HUES64 (cell line): ENCODE measurements around the gene GRIN2A.

Experiments used
- H3K27ac ChIP-seq: 2 replicates; pipeline ENCODE4 v1.7.0; 2013; ENCODE audit warnings: low read depth, low read length, inconsistent platforms
- H3K27me3 ChIP-seq: 2 replicates; pipeline ENCODE4 v1.6.1; 2013; ENCODE audit warnings: mild to moderate bottlenecking, low read length; ENCODE audit not compliant: insufficient read depth
- H3K36me3 ChIP-seq: 2 replicates; pipeline ENCODE4 v1.6.1; 2013; ENCODE audit warnings: mild to moderate bottlenecking, low read length; ENCODE audit not compliant: insufficient read depth
- H3K4me1 ChIP-seq: 2 replicates; pipeline ENCODE4 v1.6.1; 2013; ENCODE audit warnings: mild to moderate bottlenecking, low read length, moderate library complexity; ENCODE audit not compliant: insufficient read depth
- H3K4me3 ChIP-seq: 2 replicates; pipeline ENCODE4 v1.5.1; 2013; ENCODE audit warnings: mild to moderate bottlenecking, low read length, moderate library complexity
- H3K9ac ChIP-seq: 2 replicates; pipeline ENCODE4 v1.6.1; 2013; ENCODE audit warnings: mild to moderate bottlenecking, low read depth, low read length
- H3K9me3 ChIP-seq: 2 replicates; pipeline ENCODE4 v1.6.1; 2013; ENCODE audit warnings: low read depth, low read length; ENCODE audit not compliant: insufficient read depth
- WGBS: fragments of 150-250, 120-280 bp; methylation state at CpG from one replicate; pipeline ENCODE4 v1.1.7; 2013; ENCODE audit warnings: missing lambda C conversion rate; 5-methylcytosine and 5-hydroxymethylcytosine counted together

The GRIN2A gene

GRCh38 chr16:10001258-10001775 is 180.9 kb downstream of the GRIN2A start:
- 70% methylated on average over 2 of the region's 2 CpGs for WGBS
- H3K4me1 ChIP-seq = no peaks in the 10 kb centered on the region
- no peak overlapping the region for H3K4me3 ChIP-seq
- H3K36me3 ChIP-seq = no peaks in the 10 kb centered on the region
- no peak overlapping the region for H3K9ac ChIP-seq
- H3K9me3 ChIP-seq = 0 out of 2 replicates have a peak, but pooled peaks cover 4% of the 10 kb centered on the region
- H3K27me3 ChIP-seq = no peaks in the 10 kb centered on the region
- no peak overlapping the region for H3K27ac ChIP-seq

- Histone ChIP-seq H3K9ac (no peak overlapping the region), H3K27me3 (no peaks in the 10 kb centered on the region), H3K9me3 (no peaks in the 10 kb centered on the region), H3K4me1 (no peaks in the 10 kb centered on the region), H3K36me3 (no peaks in the 10 kb centered on the region), H3K27ac (no peak overlapping the region), H3K4me3 (no peak overlapping the region)
- 73% methylated on average over 5 of the region's 5 CpGs for WGBS
Measured at GRCh38 chr16:9996221-9996620, 186.0 kb downstream of the GRIN2A start.

DNA sequence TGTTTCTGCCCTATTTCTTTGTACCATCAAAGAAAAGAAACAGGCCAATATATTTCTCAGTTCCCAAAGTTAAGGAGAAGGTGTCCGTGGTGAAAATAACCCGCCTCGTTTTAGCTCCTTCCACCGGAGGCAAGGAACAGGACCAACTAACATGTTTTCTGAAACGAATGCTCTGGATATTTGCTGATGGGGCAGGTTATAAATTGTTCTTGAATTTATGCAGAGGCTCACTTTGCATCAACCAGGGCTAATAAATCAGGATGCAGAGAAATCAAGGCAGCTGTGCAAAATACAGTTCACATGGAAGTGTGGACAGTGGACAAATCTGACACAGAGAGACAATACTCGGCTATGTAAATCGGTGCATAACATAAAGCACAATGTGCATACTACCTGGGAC is 189.8 kb downstream of the GRIN2A start:
- 91% methylated on average over 7 of the region's 7 CpGs for WGBS
- H3K9me3 ChIP-seq = no peaks in the 10 kb centered on the region
- no peak overlapping the region for H3K27ac ChIP-seq
- no peaks in the 10 kb centered on the region for H3K4me1 ChIP-seq
- no peak overlapping the region for H3K9ac ChIP-seq
- H3K4me3 ChIP-seq = no peak overlapping the region
- H3K27me3 ChIP-seq = no peaks in the 10 kb centered on the region
- H3K36me3 ChIP-seq = no peaks in the 10 kb centered on the region

GRCh38 chr16:9980981-9981380 is 201.2 kb downstream of the GRIN2A start:
- H3K9me3 ChIP-seq = no peaks in the 10 kb centered on the region
- H3K27me3 ChIP-seq = no peaks in the 10 kb centered on the region
- no peak overlapping the region for H3K4me3 ChIP-seq
- peaks cover 7% of the 10 kb centered on the region; the same call in 1 of the 2 replicates for H3K4me1 ChIP-seq
- 0% methylated on average over 1 of the region's 1 CpG for WGBS
- H3K9ac ChIP-seq = no peak overlapping the region
- H3K36me3 ChIP-seq = no peaks in the 10 kb centered on the region
- H3K27ac ChIP-seq = no peak overlapping the region

DNA sequence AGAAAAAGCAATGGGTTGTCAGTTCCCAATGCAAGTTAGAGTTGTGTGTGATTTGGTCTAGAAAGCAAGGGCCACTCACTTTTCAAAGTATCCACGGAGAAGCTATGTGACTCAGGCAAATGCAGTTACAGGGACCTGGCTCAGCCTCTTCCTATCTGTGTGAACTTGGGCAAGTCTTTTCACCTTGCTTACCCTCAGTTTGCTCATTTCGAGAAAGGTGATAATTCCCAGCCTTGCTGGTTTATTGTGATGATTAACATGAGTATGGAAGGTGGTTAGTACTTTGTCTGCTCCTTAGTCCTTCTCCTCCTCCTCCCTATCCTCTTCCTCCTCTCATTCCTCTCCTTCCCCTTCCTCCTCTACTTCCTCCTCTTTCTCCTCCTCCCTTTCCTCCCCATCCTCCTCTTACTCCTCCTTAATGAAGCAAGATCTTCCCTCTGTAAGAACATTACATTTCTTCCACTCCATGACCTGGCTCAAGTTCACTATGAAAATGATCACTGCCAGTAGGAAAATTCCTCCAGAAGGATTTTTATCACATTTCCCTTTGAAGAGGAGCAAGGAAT is 204.0 kb downstream of the GRIN2A start:
- Histone ChIP-seq H3K9me3 (0 out of 2 replicates have a peak, but pooled peaks cover 2% of the 10 kb centered on the region), H3K4me3 (no peak overlapping the region)
- 68% methylated on average over 2 of the region's 2 CpGs for WGBS

DNA sequence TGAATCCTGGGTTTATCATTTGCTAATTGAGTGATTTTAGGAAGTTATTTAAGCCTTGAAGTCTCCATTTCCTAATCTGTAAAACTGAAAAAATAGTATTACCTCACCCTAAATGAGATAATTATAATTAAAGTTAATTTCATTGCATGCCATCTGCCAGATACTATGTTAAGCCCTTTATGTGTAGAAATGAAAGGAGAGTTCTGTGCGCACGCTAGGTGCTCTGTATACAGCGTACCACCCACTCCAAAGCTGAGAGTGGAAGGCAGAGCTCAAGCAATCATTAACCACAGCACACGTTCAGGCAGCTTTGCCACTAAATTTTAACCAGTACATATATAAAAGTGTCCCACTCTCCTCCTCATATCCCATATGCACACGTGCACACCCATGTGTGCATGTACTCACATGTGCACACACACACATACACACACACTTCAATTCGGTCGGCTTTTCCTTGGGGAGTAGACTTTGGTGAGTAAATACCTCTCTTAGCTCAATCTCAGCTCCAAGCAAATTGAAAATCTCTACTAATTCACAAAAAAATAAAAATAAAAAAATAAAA is 204.8 kb downstream of the GRIN2A start:
- WGBS = 94% methylated on average over 7 of the region's 7 CpGs
- Histone ChIP-seq H3K36me3 (no peaks in the 10 kb centered on the region), H3K27ac (no peak overlapping the region), H3K9me3 (0 out of 2 replicates have a peak, but pooled peaks cover 2% of the 10 kb centered on the region), H3K9ac (no peak overlapping the region), H3K27me3 (peaks cover 4% of the 10 kb centered on the region; the same call in 1 of the 2 replicates), H3K4me1 (peaks cover 12% of the 10 kb centered on the region), H3K4me3 (no peak overlapping the region)

More for the DNA sequence above, 204.0 kb downstream of the GRIN2A start:
- no peaks in the 10 kb centered on the region; the same call in 1 of the 2 replicates for H3K27me3 ChIP-seq
- no peaks in the 10 kb centered on the region for H3K36me3 ChIP-seq
- peaks cover 7% of the 10 kb centered on the region; the same call in 1 of the 2 replicates for H3K4me1 ChIP-seq
- H3K9ac ChIP-seq = no peak overlapping the region
- no peak overlapping the region for H3K27ac ChIP-seq

GRCh38 chr16:9976601-9977000 is 205.6 kb downstream of the GRIN2A start:
- peaks cover 20% of the 10 kb centered on the region for H3K4me1 ChIP-seq
- H3K36me3 ChIP-seq = no peaks in the 10 kb centered on the region
- H3K4me3 ChIP-seq = no peak overlapping the region
- H3K27me3 ChIP-seq = peaks cover 4% of the 10 kb centered on the region; the same call in 1 of the 2 replicates
- 82% methylated on average over 9 of the region's 9 CpGs for WGBS
- no peak overlapping the region for H3K27ac ChIP-seq
- no peak overlapping the region for H3K9ac ChIP-seq
- H3K9me3 ChIP-seq = 0 out of 2 replicates have a peak, but pooled peaks cover 2% of the 10 kb centered on the region

DNA sequence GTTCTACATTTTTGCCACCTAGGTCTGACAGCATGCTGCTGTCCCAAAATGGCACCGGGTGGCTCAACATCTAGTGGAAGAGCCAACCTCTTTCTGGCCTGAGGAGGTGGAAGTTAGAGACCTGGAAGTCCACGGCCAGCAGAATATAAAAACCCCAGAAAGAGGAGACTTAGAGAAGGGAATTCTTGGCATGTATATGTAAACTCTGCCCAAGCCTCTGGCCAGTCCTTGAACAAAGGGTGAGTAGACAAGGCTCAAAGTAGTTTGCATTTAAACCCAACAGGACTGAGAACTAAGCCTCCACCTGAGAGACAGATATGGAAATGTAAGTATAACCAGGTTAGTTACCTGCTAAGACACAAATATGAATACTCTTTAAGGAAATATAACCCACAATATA is 210.3 kb downstream of the GRIN2A start:
- 51% methylated on average over 2 of the region's 2 CpGs for WGBS
- H3K36me3 ChIP-seq = no peaks in the 10 kb centered on the region
- H3K27me3 ChIP-seq = peaks cover 12% of the 10 kb centered on the region; the same call in 1 of the 2 replicates
- no peak overlapping the region for H3K27ac ChIP-seq
- no peak overlapping the region for H3K4me3 ChIP-seq
- peaks cover 25% of the 10 kb centered on the region for H3K4me1 ChIP-seq
- H3K9me3 ChIP-seq = 0 out of 2 replicates have a peak, but pooled peaks cover 2% of the 10 kb centered on the region
- H3K9ac ChIP-seq = no peak overlapping the region

DNA sequence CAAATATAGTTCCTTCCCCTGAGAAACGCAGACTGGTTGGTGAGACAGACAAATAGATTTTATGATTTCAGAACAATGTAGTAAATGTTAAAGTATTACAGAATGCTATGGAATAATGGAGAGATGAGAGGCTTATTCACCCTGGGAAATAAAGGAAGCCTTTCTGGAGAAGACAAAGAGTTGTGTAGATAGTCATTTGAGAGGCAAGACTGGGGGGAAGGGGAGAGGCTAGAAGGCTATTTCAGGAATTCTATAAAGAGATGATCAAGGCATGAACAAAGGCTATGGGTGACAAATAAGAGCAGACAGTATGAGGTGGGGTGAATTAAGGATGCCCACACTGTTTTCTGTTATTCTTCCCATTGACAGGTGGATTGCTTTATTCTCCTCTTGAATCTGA is 211.4 kb downstream of the GRIN2A start:
- Histone ChIP-seq H3K4me3 (no peak overlapping the region), H3K4me1 (peaks cover 25% of the 10 kb centered on the region), H3K9me3 (0 out of 2 replicates have a peak, but pooled peaks cover 2% of the 10 kb centered on the region), H3K9ac (no peak overlapping the region), H3K27ac (no peak overlapping the region), H3K36me3 (no peaks in the 10 kb centered on the region), H3K27me3 (peaks cover 12% of the 10 kb centered on the region; the same call in 1 of the 2 replicates)
- WGBS = 95% methylated on average over 1 of the region's 1 CpG

- peaks cover 12% of the 10 kb centered on the region; the same call in 1 of the 2 replicates for H3K27me3 ChIP-seq
- no peak overlapping the region for H3K4me3 ChIP-seq
- H3K9ac ChIP-seq = no peak overlapping the region
- H3K36me3 ChIP-seq = no peaks in the 10 kb centered on the region
- H3K27ac ChIP-seq = no peak overlapping the region
- WGBS = 84% methylated on average over 2 of the region's 2 CpGs
- H3K4me1 ChIP-seq = peaks cover 25% of the 10 kb centered on the region
- 0 out of 2 replicates have a peak, but pooled peaks cover 2% of the 10 kb centered on the region for H3K9me3 ChIP-seq
Measured at GRCh38 chr16:9970244-9970643, 212.0 kb downstream of the GRIN2A start.

- WGBS = 98% methylated on average over 4 of the region's 4 CpGs
- Histone ChIP-seq H3K9ac (no peak overlapping the region), H3K4me3 (no peak overlapping the region), H3K4me1 (peaks cover 25% of the 10 kb centered on the region), H3K36me3 (no peaks in the 10 kb centered on the region), H3K27ac (no peak overlapping the region), H3K27me3 (peaks cover 12% of the 10 kb centered on the region; the same call in 1 of the 2 replicates), H3K9me3 (0 out of 2 replicates have a peak, but pooled peaks cover 2% of the 10 kb centered on the region)
Measured at GRCh38 chr16:9969580-9969979, 212.6 kb downstream of the GRIN2A start.
